ENCODE measurements around the gene ZNF526. TPM values are rescaled to one million over a fixed set of nuclear protein-coding genes. Genes with fewer than 3 reads are reported as not detected.

ZNF526 gene
- total RNA-seq, 1 donor from 2014 or later, result 22.7 TPM

- intact Hi-C loops (cut with micrococcal nuclease), result loop anchor here (2.0 kb wide), 2 partner anchors 14 to 22 kb away; no protein-coding TSS in a partner anchor
- H3K4me1 Mint-ChIP-seq, result peaks cover 84% of the 10 kb centered on the region
- ChIA-PET POLR2A (interaction anchor here (0.5 to 5.3 kb wide), 12 partner anchors 17 to 108 kb away, joined by 3 to 31 read pairs (median 6); partner anchors contain the start of genes CIC, DEDD2 and POU2F2), CTCF (interaction anchor here (1.1 to 2.6 kb wide), 7 partner anchors 14 to 90 kb away, joined by 3 to 8 read pairs (median 5); partner anchors contain the start of gene DEDD2)
- no peak for TF ChIP-seq CTCF (IDR thresholded peaks at IDR 0.05)
- H3K36me3 Mint-ChIP-seq (ENCODE audit: low read depth), result peaks cover 44% of the 10 kb centered on the region
- H3K27me3 Mint-ChIP-seq, result no peaks in the 10 kb centered on the region
- H3K9me3 Mint-ChIP-seq, result no peaks in the 10 kb centered on the region
- no peak for DNase-seq
- peak overlapping the region; percentile 93 for H3K27ac Mint-ChIP-seq
- peak overlapping the region; percentile 68 for H3K4me3 Mint-ChIP-seq
- ATAC-seq (ENCODE audit: low read depth), result peak; percentile 40
Observed at GRCh38 chr19:42198676-42199439, 21.3 kb upstream of the ZNF526 start.

GRCh38 chr19:42199440-42200115 lies 20.5 kb upstream of the ZNF526 start:
- DNase-seq (peak; percentile 47), ATAC-seq (ENCODE audit: low read depth) (peak; percentile 44)
- Mint-ChIP-seq H3K36me3 (ENCODE audit: low read depth) (peaks cover 51% of the 10 kb centered on the region), H3K27me3 (no peaks in the 10 kb centered on the region), H3K4me1 (peaks cover 87% of the 10 kb centered on the region), H3K27ac (peak overlapping the region; percentile 93), H3K4me3 (peak overlapping the region; percentile 68), H3K9me3 (no peaks in the 10 kb centered on the region)
- no peak for TF ChIP-seq CTCF (IDR thresholded peaks at IDR 0.05)
- POLR2A ChIA-PET, result interaction anchor here (0.6 to 5.3 kb wide), 14 partner anchors 12 to 109 kb away, joined by 3 to 31 read pairs (median 4); partner anchors contain the start of genes CIC, DEDD2 and POU2F2
- intact Hi-C loops (cut with micrococcal nuclease), result loop anchor here (2.0 to 5.0 kb wide), 4 partner anchors 15 to 87 kb away; no protein-coding TSS in a partner anchor
- CTCF ChIA-PET, result interaction anchor here (1.1 to 1.9 kb wide), 6 partner anchors 15 to 90 kb away, joined by 3 to 8 read pairs (median 5); partner anchors contain the start of gene DEDD2

GRCh38 chr19:42200116-42200715 lies 19.9 kb upstream of the ZNF526 start:
- intact Hi-C loops (cut with micrococcal nuclease), result loop anchor here (5.0 kb wide), 2 partner anchors 82 to 88 kb away; no protein-coding TSS in a partner anchor
- no peaks in the 10 kb centered on the region for H3K27me3 Mint-ChIP-seq
- no peaks in the 10 kb centered on the region for H3K9me3 Mint-ChIP-seq
- H3K27ac Mint-ChIP-seq, result peak overlapping the region; percentile 93
- TF ChIP-seq CTCF (IDR thresholded peaks at IDR 0.05), result no peak
- H3K36me3 Mint-ChIP-seq (ENCODE audit: low read depth), result peaks cover 57% of the 10 kb centered on the region
- ChIA-PET POLR2A (interaction anchor here (0.6 to 5.3 kb wide), 10 partner anchors 13 to 91 kb away, joined by 3 to 31 read pairs (median 4); partner anchors contain the start of genes CIC and DEDD2), CTCF (interaction anchor here (0.9 to 2.3 kb wide), 6 partner anchors 16 to 92 kb away, joined by 3 to 9 read pairs (median 4); no protein-coding TSS in a partner anchor)
- H3K4me3 Mint-ChIP-seq, result peak overlapping the region; percentile 68
- no peak for DNase-seq
- peaks cover 91% of the 10 kb centered on the region for H3K4me1 Mint-ChIP-seq
- ATAC-seq (ENCODE audit: low read depth), result no peak

GRCh38 chr19:42201489-42202289 lies 18.4 kb upstream of the ZNF526 start:
- intact Hi-C loops (cut with micrococcal nuclease), result loop anchor here (1.0 to 5.0 kb wide), 4 partner anchors 16 to 89 kb away; partner anchors contain the start of genes DEDD2 and GSK3A
- H3K4me3 Mint-ChIP-seq, result peak overlapping the region; percentile 62
- H3K9me3 Mint-ChIP-seq, result no peaks in the 10 kb centered on the region
- no peak for TF ChIP-seq CTCF (IDR thresholded peaks at IDR 0.05)
- H3K27me3 Mint-ChIP-seq, result no peaks in the 10 kb centered on the region
- DNase-seq (peak; percentile 57), ATAC-seq (ENCODE audit: low read depth) (peak; percentile 71)
- CTCF ChIA-PET, result interaction anchor here (1.0 to 2.3 kb wide), 3 partner anchors 77 to 93 kb away, joined by 3 to 9 read pairs (median 7); no protein-coding TSS in a partner anchor
- peaks cover 63% of the 10 kb centered on the region for H3K36me3 Mint-ChIP-seq (ENCODE audit: low read depth)
- peaks cover 86% of the 10 kb centered on the region for H3K4me1 Mint-ChIP-seq
- POLR2A ChIA-PET, result interaction anchor here (0.6 to 5.3 kb wide), 5 partner anchors 14 to 87 kb away, joined by 3 to 31 read pairs (median 7); partner anchors contain the start of genes DEDD2 and POU2F2
- H3K27ac Mint-ChIP-seq, result peak overlapping the region; percentile 93
